ENCODE data around the gene KCTD17. TPM values are rescaled to one million over a fixed set of nuclear protein-coding genes. Genes with fewer than 3 reads are reported as not detected.

The KCTD17 gene
- total RNA-seq, 4 donors from 2014 or later: 32.4 to 58.0 (median 48.1) TPM

GRCh38 chr22:37021041-37021440 lies 30.5 kb upstream of the KCTD17 start:
- no peak for DNase-seq (ENCODE audit: low spot score in 2 of 2)
- 75 to 81% methylated on average over 5 of the region's 5 CpGs for WGBS, 2 donors
- intact Hi-C loops (cut with DNase I; ENCODE audit: low total_unique reads): no loop called here
- TF ChIP-seq, protein P1, sequence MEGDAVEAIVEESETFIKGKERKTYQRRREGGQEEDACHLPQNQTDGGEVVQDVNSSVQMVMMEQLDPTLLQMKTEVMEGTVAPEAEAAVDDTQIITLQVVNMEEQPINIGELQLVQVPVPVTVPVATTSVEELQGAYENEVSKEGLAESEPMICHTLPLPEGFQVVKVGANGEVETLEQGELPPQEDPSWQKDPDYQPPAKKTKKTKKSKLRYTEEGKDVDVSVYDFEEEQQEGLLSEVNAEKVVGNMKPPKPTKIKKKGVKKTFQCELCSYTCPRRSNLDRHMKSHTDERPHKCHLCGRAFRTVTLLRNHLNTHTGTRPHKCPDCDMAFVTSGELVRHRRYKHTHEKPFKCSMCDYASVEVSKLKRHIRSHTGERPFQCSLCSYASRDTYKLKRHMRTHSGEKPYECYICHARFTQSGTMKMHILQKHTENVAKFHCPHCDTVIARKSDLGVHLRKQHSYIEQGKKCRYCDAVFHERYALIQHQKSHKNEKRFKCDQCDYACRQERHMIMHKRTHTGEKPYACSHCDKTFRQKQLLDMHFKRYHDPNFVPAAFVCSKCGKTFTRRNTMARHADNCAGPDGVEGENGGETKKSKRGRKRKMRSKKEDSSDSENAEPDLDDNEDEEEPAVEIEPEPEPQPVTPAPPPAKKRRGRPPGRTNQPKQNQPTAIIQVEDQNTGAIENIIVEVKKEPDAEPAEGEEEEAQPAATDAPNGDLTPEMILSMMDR (IDR thresholded peaks at IDR 0.05): no peak
- no peak for TF ChIP-seq POLR2A (IDR thresholded peaks at IDR 0.05)
- no peak overlapping the region for H3K4me3 ChIP-seq (ENCODE audit: low read depth, poor library complexity, severe bottlenecking)

- no peak overlapping the region for H3K4me3 ChIP-seq (ENCODE audit: low read depth, poor library complexity, severe bottlenecking)
- 58 to 59% methylated on average over 13 of the region's 13 CpGs for WGBS, 2 donors
- TF ChIP-seq, protein P1 (IDR thresholded peaks at IDR 0.05): no peak
- no peak for TF ChIP-seq POLR2A (IDR thresholded peaks at IDR 0.05)
- intact Hi-C loops (cut with DNase I; ENCODE audit: low total_unique reads): no loop called here
- no peak for DNase-seq (ENCODE audit: low spot score in 2 of 2)
Observed at GRCh38 chr22:37021710-37022482, 29.6 kb upstream of the KCTD17 start.

- WGBS, 2 donors: 78 to 79% methylated on average over 16 of the region's 16 CpGs
- H3K4me3 ChIP-seq (ENCODE audit: low read depth, poor library complexity, severe bottlenecking): no peak overlapping the region
- DNase-seq (ENCODE audit: low spot score in 2 of 2): no peak
- intact Hi-C loops (cut with DNase I; ENCODE audit: low total_unique reads): no loop called here
- no peak for TF ChIP-seq POLR2A (IDR thresholded peaks at IDR 0.05)
- TF ChIP-seq, protein P1 (IDR thresholded peaks at IDR 0.05): no peak
Observed at GRCh38 chr22:37022483-37023337, 28.8 kb upstream of the KCTD17 start.

DNA sequence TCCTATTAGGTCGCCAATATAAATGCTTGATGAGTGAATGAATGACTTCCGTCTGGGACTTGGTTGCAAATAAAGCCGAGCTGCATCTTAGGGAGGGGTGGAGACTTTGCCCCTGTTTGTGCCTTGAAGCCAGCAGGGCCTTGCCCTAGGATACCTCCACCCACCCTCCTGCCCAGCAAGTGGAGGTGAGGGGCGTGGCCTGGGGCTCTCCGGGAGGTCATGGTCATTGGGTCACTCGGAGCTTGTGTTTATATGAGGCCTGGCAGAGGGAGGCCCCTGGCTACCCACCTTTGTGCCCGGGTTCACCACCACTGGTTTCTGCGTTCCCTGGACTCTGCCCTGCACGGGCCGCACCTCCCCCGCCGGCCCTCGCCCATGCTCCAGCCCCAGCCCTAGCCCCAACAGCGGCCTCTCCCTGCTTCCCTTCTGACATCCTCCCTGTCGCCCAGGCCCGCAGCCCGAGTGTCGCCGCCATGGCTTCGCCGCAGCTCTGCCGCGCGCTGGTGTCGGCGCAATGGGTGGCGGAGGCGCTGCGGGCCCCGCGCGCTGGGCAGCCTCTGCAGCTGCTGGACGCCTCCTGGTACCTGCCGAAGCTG lies 27.7 kb upstream of the KCTD17 start:
- no peak for TF ChIP-seq POLR2A (IDR thresholded peaks at IDR 0.05)
- TF ChIP-seq, protein P1 (IDR thresholded peaks at IDR 0.05): no peak
- no peak for DNase-seq (ENCODE audit: low spot score in 2 of 2)
- intact Hi-C loops (cut with DNase I; ENCODE audit: low total_unique reads): no loop called here
- no peak overlapping the region for H3K4me3 ChIP-seq (ENCODE audit: low read depth, poor library complexity, severe bottlenecking)
- WGBS, 2 donors: 95 to 96% methylated on average over 34 of the region's 34 CpGs

GRCh38 chr22:37024339-37025157 lies 27.0 kb upstream of the KCTD17 start:
- TF ChIP-seq, protein P1 (IDR thresholded peaks at IDR 0.05): no peak
- no peak for TF ChIP-seq POLR2A (IDR thresholded peaks at IDR 0.05)
- 94% methylated on average over 70 to 71 of the region's 71 CpGs for WGBS, 2 donors
- no peak overlapping the region for H3K4me3 ChIP-seq (ENCODE audit: low read depth, poor library complexity, severe bottlenecking)
- intact Hi-C loops (cut with DNase I; ENCODE audit: low total_unique reads): no loop called here
- no peak for DNase-seq (ENCODE audit: low spot score in 2 of 2)

Data from lower leg skin (tissue), 4 donors.